GM21423 (cell line): ENCODE results near the gene MAP2K5.

Experiments
- ATAC-seq: cut with Tn5 transposase; IDR thresholded peaks from one replicate; pipeline ENCODE4 v1.9.1; 2021; ENCODE audit warnings: mild to moderate bottlenecking, moderate library complexity; ENCODE audit not compliant: unreplicated experiment

Gene MAP2K5

DNA sequence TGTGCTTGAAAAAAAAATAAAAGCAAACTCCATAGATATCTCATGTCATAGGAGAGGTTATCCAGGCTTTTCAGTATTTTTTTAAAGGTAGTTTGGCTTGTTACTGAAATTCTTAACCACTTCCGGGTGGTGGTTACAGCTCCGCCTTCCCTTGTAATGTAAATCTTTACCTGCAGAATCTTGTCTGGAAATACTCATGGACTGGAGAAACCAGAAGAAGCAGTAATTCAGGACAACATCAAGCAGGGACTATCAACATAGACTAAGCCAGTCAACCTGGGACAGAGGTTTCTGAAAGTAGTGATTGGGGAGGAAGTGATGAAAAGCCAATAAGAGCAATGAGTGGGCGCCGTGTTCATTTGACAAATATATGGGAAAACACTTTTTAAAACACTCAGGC, 203.9 kb downstream of the MAP2K5 start:
- ATAC-seq: no peak

- no peak for ATAC-seq
Measured at GRCh38 chr15:67747921-67748320, 205.4 kb downstream of the MAP2K5 start.

GRCh38 chr15:67750371-67750770, 207.9 kb downstream of the MAP2K5 start:
- ATAC-seq: no peak

DNA sequence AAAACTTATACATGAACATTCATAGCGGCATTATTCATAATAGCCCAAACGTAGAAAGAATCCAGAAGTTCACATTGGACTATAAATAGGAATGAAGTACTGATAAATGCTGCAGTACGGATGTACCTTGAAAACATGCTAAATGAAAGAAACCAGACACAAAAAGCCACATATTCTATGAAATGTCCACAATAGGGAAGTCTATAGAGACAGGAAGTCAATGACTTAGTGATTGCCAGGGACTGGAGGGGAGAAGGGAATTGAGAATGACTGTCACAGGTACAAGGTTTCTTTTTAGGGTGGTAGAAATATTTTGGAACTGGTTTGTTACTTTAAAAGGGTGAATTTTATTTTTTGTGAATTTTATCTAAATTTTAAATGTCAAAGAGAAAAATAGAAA, 211.4 kb downstream of the MAP2K5 start:
- no peak for ATAC-seq

DNA sequence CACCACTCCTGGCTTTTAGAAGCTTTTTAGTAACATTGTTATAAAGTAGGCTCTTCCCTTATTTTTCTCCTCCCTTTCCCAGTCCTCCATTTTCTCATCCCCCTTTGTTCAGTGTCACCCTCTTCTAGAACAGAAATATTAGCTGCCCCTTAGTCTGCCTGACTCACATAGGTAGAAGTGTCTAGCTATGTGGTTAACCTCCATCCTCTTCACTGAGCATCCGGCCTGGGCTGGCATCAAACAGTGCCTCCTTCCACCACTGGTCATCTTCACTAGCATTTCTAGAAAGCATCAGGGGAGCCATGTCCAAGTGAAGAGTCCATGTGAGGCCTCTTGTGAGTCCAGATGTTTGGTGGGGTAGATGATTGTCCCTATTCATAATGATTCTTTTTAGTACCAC, 212.8 kb downstream of the MAP2K5 start:
- no peak for ATAC-seq

DNA sequence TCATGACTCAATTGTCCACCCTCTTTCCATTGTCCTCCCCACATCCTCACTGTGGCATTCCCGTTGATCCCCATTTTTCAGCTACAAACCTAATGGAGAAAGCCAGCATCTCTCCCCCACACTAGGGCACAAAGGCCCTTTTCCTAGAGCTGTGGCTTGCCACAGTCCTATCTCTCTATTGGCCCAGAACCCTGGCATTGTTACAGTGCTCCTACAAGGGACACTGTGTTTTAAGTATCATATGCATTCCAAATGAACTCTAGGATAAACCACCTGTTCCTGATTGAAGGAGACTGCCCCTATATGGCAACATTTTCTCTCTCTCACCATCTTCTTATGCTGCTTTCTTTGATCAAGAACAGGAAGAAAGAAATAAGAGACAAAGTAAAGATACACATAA, 213.4 kb downstream of the MAP2K5 start:
- no peak for ATAC-seq

- ATAC-seq: no peak
Measured at GRCh38 chr15:67758619-67759300, 216.3 kb downstream of the MAP2K5 start.

DNA sequence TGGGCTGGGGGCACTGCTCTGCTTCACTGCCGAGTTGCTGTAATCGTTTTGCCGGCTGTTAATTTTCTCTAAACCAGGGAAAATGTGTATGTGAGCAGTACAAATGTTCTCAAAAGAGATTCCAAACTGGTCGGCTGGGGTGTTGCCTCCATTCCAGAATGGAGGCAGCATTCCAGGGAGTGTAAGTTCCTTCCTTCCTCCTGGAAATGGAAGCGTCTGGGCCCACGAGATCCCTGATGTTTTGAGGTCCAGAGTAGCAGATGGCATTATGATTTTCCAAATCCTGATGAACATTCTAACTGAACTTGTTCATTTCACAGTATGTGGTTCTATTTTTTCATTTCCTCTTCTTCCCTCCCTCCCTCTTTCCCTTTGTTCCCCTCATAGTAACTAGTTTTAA, 218.4 kb downstream of the MAP2K5 start:
- no peak for ATAC-seq

GRCh38 chr15:67761343-67761742, 218.8 kb downstream of the MAP2K5 start:
- ATAC-seq: no peak

- peak; percentile 77 for ATAC-seq
Measured at GRCh38 chr15:67762610-67763368, 220.3 kb downstream of the MAP2K5 start.

- no peak for ATAC-seq
Measured at GRCh38 chr15:67765701-67766100, 223.2 kb downstream of the MAP2K5 start.

DNA sequence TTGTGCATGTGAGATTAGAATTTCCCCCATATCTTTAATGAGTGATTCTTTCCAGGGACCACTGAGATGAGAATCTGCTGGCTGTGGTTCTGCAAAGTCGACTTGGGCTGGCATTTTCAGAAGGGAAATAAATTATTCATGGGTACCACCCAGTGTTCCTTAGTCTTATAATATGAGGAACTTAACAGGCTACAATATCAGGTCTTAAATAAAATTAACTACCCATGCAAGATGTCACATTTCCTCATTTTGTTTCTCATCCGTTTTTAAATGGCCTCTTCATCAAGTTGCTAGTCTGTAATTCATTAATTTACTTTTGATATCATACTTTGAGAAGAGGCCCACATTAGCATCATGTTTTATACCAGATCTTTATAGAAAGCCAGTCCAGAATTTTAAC, 224.5 kb downstream of the MAP2K5 start:
- no peak for ATAC-seq

DNA sequence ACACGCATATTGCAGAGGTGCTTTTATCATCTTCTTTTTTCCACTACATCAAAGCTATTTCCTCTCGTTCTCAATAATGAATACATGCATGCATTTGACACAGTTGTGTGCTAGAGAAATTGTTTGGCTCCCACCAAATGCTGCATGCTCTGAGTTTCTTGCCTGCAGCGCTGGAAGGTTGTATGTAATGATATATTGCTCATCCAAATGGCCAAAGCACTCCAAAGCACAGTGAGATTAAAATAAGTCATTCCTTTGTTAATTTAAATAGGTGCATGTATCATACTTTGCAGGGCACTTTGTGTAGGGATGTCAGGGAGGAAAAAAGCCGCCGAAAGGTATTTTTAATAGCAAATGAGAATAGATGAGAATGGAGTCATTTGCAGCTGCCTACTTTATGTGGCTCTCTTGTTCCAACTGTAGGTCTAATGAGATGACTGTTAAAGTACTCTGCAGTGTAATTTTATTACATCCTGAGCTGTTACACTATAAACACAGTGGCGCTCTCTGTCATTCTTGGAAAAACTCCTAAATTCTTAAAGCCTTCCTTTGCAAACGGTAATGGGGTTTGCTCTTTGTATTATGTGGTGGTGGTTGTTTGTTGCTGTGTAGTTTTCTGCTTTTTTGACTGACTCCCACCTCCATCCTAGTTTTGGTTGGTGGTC, 225.9 kb downstream of the MAP2K5 start:
- no peak for ATAC-seq

DNA sequence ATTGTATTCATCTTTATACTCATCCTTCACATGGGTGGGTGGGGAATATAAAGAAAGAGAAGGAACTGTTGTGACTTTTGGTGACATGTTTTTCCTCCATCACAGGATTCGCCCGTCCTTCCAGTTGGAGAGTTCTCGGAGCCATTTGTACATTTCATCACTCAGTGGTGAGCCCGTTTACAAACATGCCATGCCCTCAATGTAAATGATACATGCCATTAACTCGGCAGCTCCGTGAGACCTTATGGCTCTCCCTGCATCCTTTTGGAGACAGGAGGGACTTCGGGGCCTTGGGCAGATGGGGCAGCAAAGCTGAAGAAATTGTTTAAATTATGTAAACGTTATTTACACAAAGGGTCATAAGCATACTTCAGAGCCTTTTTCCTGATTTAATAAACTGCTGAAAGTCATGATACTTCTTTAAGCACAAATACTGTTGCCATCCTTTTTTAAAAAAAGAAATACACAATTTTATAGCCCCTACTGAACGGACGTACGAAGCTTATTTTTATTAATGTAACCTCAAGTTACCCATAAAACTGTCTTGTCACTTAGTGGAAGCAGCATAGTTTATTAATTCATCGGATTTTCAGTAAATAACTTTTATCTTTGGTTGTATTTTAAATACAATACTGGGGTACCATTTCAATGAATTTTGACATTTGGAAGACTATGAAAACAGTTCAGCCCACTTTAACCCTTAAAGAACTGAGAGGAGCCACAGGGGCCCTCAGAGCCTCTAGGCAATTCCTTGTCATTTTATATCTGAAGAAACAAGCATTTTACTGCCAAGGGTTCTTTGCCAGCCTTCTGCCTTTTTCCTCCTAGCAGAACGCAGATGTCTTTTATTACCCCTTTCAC, 227.2 kb downstream of the MAP2K5 start:
- no peak for ATAC-seq

DNA sequence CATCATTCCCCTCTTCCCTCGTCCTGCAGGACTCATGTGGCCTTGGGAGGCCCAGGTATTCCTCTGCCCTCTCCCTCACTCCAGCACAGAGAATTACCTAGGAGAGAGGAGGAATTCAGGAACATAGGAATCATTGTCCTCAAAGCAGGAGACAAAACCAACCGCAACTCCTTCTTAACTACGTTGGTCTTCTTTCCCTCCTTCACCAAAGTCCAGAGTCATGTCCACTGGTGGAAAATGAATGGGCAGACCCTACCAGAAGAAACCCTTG, 227.8 kb downstream of the MAP2K5 start:
- ATAC-seq: no peak

DNA sequence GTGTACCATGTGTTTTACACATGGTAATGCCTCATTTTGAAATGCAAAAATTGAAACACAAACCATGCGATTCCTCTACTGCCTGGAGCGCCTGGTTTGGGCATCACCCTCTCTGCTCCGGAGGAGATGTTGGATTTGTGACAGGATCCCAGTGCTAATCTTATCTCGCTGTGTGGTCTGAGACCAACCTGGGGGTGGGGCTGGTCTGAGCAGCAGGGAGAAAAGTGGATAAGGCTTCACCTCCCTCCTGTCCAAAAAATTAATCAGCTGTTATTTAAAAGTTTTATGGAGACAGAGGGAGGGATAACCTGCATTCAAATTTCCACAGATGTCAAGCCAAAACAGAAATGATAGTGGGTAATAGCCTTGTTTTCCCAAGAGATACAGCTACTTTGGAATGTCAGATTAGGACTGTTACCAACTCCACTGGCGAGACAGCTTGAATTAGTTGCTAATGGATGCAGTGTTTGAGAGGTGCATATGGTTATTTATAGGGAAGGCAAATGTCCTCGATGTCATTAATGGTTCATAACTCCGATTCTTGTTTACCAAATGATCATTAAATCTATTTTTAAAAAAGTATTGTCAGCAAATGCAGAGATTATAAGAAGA, 228.8 kb downstream of the MAP2K5 start:
- no peak for ATAC-seq

DNA sequence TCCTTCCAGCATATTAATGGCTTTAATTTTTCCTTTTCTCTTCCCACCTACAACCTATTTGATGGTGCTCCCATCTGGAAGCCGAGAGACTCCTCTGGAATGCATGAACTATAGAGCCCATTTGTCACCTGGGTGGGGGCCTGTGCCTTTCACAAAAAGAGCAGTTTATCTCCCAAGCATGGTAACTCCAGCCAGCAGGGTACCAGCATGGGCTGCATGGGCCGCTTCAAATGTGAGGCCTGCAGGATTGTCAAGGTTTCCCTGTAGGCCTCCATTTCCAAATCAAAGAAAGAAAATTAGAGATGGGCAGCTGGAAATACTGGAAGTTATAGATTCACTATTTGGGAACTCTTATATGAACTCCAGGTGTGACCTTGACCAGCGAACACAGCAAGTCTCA, 232.1 kb downstream of the MAP2K5 start:
- no peak for ATAC-seq

- ATAC-seq: no peak
Measured at GRCh38 chr15:67775250-67775649, 232.7 kb downstream of the MAP2K5 start.

DNA sequence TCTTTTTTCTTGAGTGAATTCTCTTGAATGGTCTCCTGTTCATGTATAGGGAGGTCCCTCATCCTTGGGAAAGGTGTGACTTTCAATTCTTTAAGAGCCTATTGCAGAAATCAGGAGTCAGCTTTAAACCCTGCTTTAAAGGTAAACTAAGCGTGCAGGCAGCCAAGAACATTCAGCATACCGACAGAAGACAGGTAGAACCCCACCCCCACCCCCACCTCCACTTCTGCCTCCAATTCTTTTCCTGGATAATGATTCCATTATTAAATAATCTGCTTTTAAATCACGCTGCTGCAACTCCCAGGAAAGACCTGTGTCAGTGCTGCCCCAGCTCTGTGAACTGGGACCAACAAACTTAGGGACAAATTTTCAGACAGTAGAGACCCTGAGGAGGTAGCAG, 233.5 kb downstream of the MAP2K5 start:
- no peak for ATAC-seq

DNA sequence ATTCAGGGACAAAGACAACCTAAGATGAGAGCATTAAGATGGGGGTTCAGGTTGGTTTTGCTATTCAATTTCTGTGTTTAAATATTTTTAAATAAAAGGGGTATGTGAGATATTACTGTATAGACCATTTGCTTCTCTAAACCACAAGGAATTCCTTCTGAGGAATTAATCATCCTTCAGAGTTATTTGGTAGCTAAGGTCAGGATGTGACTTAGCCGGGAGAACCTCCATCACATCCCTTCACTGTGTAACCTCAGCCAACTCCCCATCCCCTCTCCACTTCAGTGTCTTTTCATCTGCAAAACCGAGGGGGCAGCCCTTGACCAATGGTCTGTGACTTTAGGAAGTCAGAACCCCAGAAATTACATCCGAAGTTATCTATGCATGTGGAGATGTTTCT, 234.1 kb downstream of the MAP2K5 start:
- no peak for ATAC-seq

DNA sequence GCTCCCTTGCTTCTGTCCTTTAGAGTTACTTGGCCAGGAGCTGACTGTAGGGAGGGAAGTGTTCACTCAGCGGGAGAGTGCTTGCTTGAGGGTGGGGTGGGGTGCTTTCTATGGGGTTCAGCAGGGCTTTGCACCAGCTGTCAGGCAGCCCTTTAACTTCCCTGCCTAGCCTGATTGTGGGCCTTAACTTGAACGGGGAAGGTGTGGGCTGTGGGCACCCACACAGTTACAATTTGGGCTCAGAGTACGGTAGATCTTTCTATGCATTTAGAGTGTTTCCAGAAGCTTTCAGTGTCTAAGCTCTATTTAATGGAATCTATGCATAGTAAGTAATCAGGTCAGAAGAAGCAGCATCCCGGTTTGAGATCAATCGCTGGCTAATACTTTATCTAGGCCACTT, 234.6 kb downstream of the MAP2K5 start:
- ATAC-seq: no peak
